ENCODE data around the gene UMAD1. TPM values are rescaled to one million over a fixed set of nuclear protein-coding genes. Genes with fewer than 3 reads are reported as not detected.

The UMAD1 gene
- total RNA-seq, 2 experiments from 2014 or later = 11.0 to 15.3 TPM

- no peaks in the 10 kb centered on the region for H3K27me3 Mint-ChIP-seq
- H3K4me3 Mint-ChIP-seq = no peak overlapping the region
- Histone ChIP-seq H3K27ac (ENCODE audit: low read depth in 1 of 2, low read length in 2 of 2) (no peak overlapping the region), H3K4me3 (ENCODE audit: low read length) (no peak overlapping the region), H3K4me1 (ENCODE audit: insufficient read depth, low read length) (no peaks in the 10 kb centered on the region), H3K36me3 (ENCODE audit: insufficient read depth, low read length) (no peaks in the 10 kb centered on the region), H3K27me3 (ENCODE audit: control insufficient read depth in 1 of 2, insufficient read depth in 2 of 2, low read length in 2 of 2) (no peaks in the 10 kb centered on the region), H3K9me3 (ENCODE audit: control insufficient read depth in 1 of 2, insufficient read depth in 1 of 2, low read length in 2 of 2) (peaks cover 3 to 7% of the 10 kb centered on the region in 2 experiments)
- intact Hi-C loops (cut with DNase I, micrococcal nuclease) = loop anchor here (1.0 to 5.0 kb wide), 10 partner anchors 79 to 535 kb away; no protein-coding TSS in a partner anchor
- ATAC-seq (ENCODE audit: poor library complexity) = no peak
- H3K9me3 Mint-ChIP-seq = peaks cover 3% of the 10 kb centered on the region
- peaks cover 51% of the 10 kb centered on the region for H3K4me1 Mint-ChIP-seq (ENCODE audit: low read depth)
- peaks cover 13% of the 10 kb centered on the region for H3K36me3 Mint-ChIP-seq (ENCODE audit: low read depth)
- POLR2A ChIA-PET = interaction anchor here (0.9 to 2.5 kb wide), 15 partner anchors 8 to 535 kb away, joined by 3 to 22 read pairs (median 4); partner anchors contain the start of genes GLCCI1 and UMAD1
- H3K27ac Mint-ChIP-seq = peak overlapping the region; percentile 64
- TF ChIP-seq, protein P1, sequence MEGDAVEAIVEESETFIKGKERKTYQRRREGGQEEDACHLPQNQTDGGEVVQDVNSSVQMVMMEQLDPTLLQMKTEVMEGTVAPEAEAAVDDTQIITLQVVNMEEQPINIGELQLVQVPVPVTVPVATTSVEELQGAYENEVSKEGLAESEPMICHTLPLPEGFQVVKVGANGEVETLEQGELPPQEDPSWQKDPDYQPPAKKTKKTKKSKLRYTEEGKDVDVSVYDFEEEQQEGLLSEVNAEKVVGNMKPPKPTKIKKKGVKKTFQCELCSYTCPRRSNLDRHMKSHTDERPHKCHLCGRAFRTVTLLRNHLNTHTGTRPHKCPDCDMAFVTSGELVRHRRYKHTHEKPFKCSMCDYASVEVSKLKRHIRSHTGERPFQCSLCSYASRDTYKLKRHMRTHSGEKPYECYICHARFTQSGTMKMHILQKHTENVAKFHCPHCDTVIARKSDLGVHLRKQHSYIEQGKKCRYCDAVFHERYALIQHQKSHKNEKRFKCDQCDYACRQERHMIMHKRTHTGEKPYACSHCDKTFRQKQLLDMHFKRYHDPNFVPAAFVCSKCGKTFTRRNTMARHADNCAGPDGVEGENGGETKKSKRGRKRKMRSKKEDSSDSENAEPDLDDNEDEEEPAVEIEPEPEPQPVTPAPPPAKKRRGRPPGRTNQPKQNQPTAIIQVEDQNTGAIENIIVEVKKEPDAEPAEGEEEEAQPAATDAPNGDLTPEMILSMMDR (IDR thresholded peaks at IDR 0.05) = no peak
- DNase-seq = no peak
- CTCF ChIA-PET = interaction anchor here (0.7 to 2.5 kb wide), 14 partner anchors 8 to 535 kb away, joined by 3 to 13 read pairs (median 4); partner anchors contain the start of genes RPA3 and UMAD1
Measured at GRCh38 chr7:7681936-7682329, 41.4 kb downstream of the UMAD1 start.

- intact Hi-C loops (cut with DNase I, micrococcal nuclease) = loop anchor here (1.0 to 5.0 kb wide), 7 partner anchors 78 to 534 kb away; no protein-coding TSS in a partner anchor
- TF ChIP-seq, protein P1 (IDR thresholded peaks at IDR 0.05) = no peak
- no peak overlapping the region for H3K27ac Mint-ChIP-seq
- DNase-seq (no peak), ATAC-seq (ENCODE audit: poor library complexity) (no peak)
- ChIA-PET CTCF (interaction anchor here (2.4 kb wide), 1 partner anchor 82 kb away, joined by 13 read pairs; no protein-coding TSS in a partner anchor), POLR2A (no interaction called here)
- peaks cover 3% of the 10 kb centered on the region for H3K36me3 Mint-ChIP-seq (ENCODE audit: low read depth)
- Histone ChIP-seq H3K9me3 (ENCODE audit: control insufficient read depth in 1 of 2, insufficient read depth in 1 of 2, low read length in 2 of 2) (peaks cover 2 to 3% of the 10 kb centered on the region in 2 experiments), H3K4me3 (ENCODE audit: low read length) (no peak overlapping the region), H3K36me3 (ENCODE audit: insufficient read depth, low read length) (no peaks in the 10 kb centered on the region), H3K4me1 (ENCODE audit: insufficient read depth, low read length) (no peaks in the 10 kb centered on the region), H3K27me3 (ENCODE audit: control insufficient read depth in 1 of 2, insufficient read depth in 2 of 2, low read length in 2 of 2) (no peaks in the 10 kb centered on the region), H3K27ac (ENCODE audit: low read depth in 1 of 2, low read length in 2 of 2) (no peak overlapping the region)
- no peak overlapping the region for H3K4me3 Mint-ChIP-seq
- peaks cover 2% of the 10 kb centered on the region for H3K9me3 Mint-ChIP-seq
- no peaks in the 10 kb centered on the region for H3K27me3 Mint-ChIP-seq
- peaks cover 57% of the 10 kb centered on the region for H3K4me1 Mint-ChIP-seq (ENCODE audit: low read depth)
Measured at GRCh38 chr7:7682861-7683260, 42.3 kb downstream of the UMAD1 start.

DNA sequence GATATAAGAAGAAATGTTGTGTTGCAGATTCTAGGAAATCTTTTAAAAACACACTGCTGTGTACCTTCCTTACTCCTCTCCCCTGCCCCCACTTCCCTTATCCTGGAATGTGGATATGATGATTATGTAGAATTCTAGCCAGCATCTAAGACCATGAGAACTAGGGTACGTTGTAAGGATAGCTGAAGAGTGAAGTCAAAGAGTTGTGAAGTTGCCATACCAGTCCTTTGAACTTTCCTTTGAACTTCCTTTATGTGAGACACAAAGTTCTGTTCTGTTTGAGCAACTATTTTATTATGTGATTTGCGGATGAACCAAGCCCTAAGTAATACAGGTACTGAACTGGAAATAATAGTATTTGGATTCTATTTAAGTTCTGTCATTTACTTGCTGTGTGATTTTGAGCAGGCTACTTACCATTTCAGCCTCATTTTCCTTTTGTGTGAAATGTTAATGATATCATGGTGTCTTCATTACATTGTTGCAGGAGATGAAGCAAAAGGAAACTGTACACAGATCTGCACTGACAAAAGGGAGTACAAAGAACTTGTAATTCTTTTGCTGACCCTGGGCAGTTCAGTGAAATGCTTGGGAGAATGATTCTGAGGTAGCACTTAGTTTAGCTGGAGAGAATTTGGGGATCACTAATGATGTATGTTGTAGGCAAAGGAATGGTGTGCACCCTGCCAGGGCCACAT, 46.4 kb downstream of the UMAD1 start:
- CTCF ChIA-PET = no interaction called here
- H3K4me1 Mint-ChIP-seq (ENCODE audit: low read depth) = peaks cover 42% of the 10 kb centered on the region
- no peaks in the 10 kb centered on the region for H3K9me3 ChIP-seq (ENCODE audit: control insufficient read depth in 1 of 2, insufficient read depth in 1 of 2, low read length in 2 of 2)
- POLR2A ChIA-PET = interaction anchor here (1.7 kb wide), 1 partner anchor 46 kb away, joined by 5 read pairs; the partner anchor contains the start of gene UMAD1
- H3K36me3 Mint-ChIP-seq (ENCODE audit: low read depth) = peaks cover 9% of the 10 kb centered on the region
- H3K27me3 ChIP-seq (ENCODE audit: control insufficient read depth in 1 of 2, insufficient read depth in 2 of 2, low read length in 2 of 2) = no peaks in the 10 kb centered on the region
- TF ChIP-seq, protein P1 (IDR thresholded peaks at IDR 0.05) = no peak
- H3K27ac ChIP-seq (ENCODE audit: low read depth in 1 of 2, low read length in 2 of 2) = no peak overlapping the region
- intact Hi-C loops (cut with DNase I, micrococcal nuclease) = no loop called here
- ATAC-seq (ENCODE audit: poor library complexity) (no peak), DNase-seq (no peak)
- no peaks in the 10 kb centered on the region for H3K27me3 Mint-ChIP-seq
- H3K27ac Mint-ChIP-seq = no peak overlapping the region
- no peak overlapping the region for H3K4me3 Mint-ChIP-seq
- no peak overlapping the region for H3K4me3 ChIP-seq (ENCODE audit: low read length)
- no peaks in the 10 kb centered on the region for H3K4me1 ChIP-seq (ENCODE audit: insufficient read depth, low read length)
- no peaks in the 10 kb centered on the region for H3K36me3 ChIP-seq (ENCODE audit: insufficient read depth, low read length)
- H3K9me3 Mint-ChIP-seq = no peaks in the 10 kb centered on the region

Data from CD4-positive, alpha-beta T cell (primary cell).